RWPE2 (cell line): ENCODE results near the gene PCDH1.

Experiments
- ATAC-seq: fragments of 200-7000 bp; cut with Tn5 transposase; 3 replicates; pipeline ENCODE4 v1.9.1; 2021; ENCODE audit warnings: low read depth
- DNase-seq: peaks from one replicate; pipeline ENCODE4 v3.0.0-alpha.2; 2020; ENCODE audit warnings: low spot score
- H3K27ac ChIP-seq: fragments of 450-650 bp; 2 replicates; pipeline ENCODE4 v1.5.1; 2017; ENCODE audit warnings: mild to moderate bottlenecking; ENCODE audit not compliant: poor library complexity, severe bottlenecking
- H3K27me3 ChIP-seq: fragments of 250-450 bp; sonication (Bioruptor Pico); 2 replicates; pipeline ENCODE4 v1.5.1; 2021; ENCODE audit warnings: mild to moderate bottlenecking, moderate library complexity; ENCODE audit not compliant: insufficient read depth, poor library complexity, severe bottlenecking
- H3K36me3 ChIP-seq: fragments of 250-450 bp; sonication (Bioruptor Pico); 2 replicates; pipeline ENCODE4 v1.5.1; 2020; ENCODE audit warnings: low read depth, mild to moderate bottlenecking, moderate library complexity
- H3K4me1 ChIP-seq: fragments of 250-450 bp; sonication (Bioruptor Pico); 2 replicates; pipeline ENCODE4 v1.5.1; 2021; ENCODE audit warnings: mild to moderate bottlenecking, moderate library complexity; ENCODE audit not compliant: insufficient read depth, poor library complexity, severe bottlenecking
- H3K4me3 ChIP-seq: fragments of 250-450 bp; sonication (Bioruptor Pico); 2 replicates; pipeline ENCODE4 v1.5.1; 2021; ENCODE audit warnings: mild to moderate bottlenecking, moderate library complexity; ENCODE audit not compliant: severe bottlenecking
- H3K9me3 ChIP-seq: fragments of 250-450 bp; sonication (Bioruptor Pico); 2 replicates; pipeline ENCODE4 v1.5.1; 2021; ENCODE audit warnings: mild to moderate bottlenecking, moderate library complexity; ENCODE audit not compliant: severe bottlenecking
- CTCF ChIP-seq: fragments of 450-650 bp; IDR thresholded peaks from one replicate; pipeline ENCODE4 v1.5.1; 2017; ENCODE audit warnings: mild to moderate bottlenecking, moderate library complexity; ENCODE audit not compliant: poor library complexity, severe bottlenecking

The PCDH1 gene

DNA sequence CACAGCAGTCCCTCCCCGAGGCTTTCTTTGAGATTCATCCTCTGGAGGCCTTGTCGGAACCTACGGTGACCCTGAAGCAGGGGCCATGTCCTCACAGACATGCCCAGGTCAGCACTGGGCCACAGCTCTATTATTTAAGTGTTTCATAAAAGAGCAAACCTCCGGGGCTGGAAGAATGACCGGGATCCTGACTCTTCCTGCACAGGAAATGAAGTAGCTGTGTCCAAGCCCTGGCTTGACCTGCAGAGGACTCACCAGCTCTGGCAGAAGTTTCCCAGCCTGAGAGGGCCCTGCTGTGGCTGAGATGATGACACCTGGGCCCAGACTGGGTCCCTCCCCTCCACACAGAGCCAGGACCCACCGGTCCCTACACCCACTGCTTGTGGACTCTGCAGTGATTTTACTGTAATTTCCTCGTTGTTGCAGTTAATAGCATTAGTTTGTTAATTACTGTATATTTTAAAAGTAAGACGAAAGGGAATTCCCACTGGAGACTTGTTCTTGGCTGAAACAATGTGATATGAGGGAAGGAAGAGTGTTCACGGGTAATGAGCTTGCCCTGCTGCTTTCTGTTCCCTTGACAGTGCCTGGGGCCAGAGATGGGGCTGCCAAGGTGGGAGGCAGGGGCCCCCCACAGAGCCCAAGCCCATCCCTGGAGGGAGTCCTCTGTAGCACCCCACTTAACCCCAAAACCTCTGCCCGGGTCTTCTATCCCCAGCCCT lies 72.2 kb downstream of the PCDH1 start:
- Histone ChIP-seq H3K27me3 (no peaks in the 10 kb centered on the region), H3K9me3 (no peaks in the 10 kb centered on the region), H3K4me1 (no peaks in the 10 kb centered on the region), H3K4me3 (no peak overlapping the region), H3K36me3 (no peaks in the 10 kb centered on the region), H3K27ac (no peak overlapping the region)
- TF ChIP-seq CTCF = no peak
- DNase-seq (no peak), ATAC-seq (peak; percentile 58)

DNA sequence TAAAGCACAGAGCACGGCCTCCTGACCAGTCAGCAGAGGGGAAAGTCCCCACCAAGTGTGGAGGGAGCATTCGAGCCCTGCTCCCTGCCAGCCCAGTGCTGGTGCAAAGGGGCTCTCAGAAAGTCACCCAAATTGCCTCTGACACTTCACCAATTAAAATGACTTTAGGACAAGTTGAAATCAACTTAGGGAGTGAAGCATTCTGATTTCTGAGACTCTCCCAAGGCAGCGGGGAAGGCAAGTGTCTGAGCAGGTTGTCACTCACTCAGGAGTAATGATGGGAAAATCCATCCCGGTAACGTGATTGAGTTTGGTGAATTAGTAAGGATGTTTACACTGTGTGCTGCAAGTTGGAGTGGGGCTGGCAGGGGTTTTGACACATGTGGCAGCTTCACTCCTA lies 73.7 kb downstream of the PCDH1 start:
- no peak for TF ChIP-seq CTCF
- H3K27ac ChIP-seq = no peak overlapping the region

More for the DNA sequence above, 73.7 kb downstream of the PCDH1 start:
- no peaks in the 10 kb centered on the region for H3K4me1 ChIP-seq
- H3K9me3 ChIP-seq = no peaks in the 10 kb centered on the region
- DNase-seq (no peak), ATAC-seq (no peak)
- no peak overlapping the region for H3K4me3 ChIP-seq
- no peaks in the 10 kb centered on the region for H3K36me3 ChIP-seq
- H3K27me3 ChIP-seq = no peaks in the 10 kb centered on the region
